NT2/D1 (cell line): ENCODE measurements around the gene FAM13A.

Source experiments
- SUZ12 ChIP-seq: IDR thresholded peaks from 2 replicates; pipeline ENCODE4 v1.6.1; 2011; ENCODE audit not compliant: insufficient read length, insufficient read depth; ENCODE audit errors: extremely low read depth
- YY1 ChIP-seq: IDR thresholded peaks from 2 replicates; pipeline ENCODE4 v1.6.1; 2011; ENCODE audit not compliant: insufficient read length, insufficient read depth
- ZNF274 ChIP-seq: IDR thresholded peaks from 2 replicates; pipeline ENCODE4 v1.6.1; 2011; ENCODE audit warnings: mild to moderate bottlenecking, low read depth, low read length

- TF ChIP-seq ZNF274 = no peak
- TF ChIP-seq SUZ12 = no peak
- no peak for TF ChIP-seq YY1
Observed at GRCh38 chr4:89000382-89000781, 56.6 kb downstream of the FAM13A start.
